Subcutaneous adipose tissue (tissue), 4 donors: ENCODE results near the gene AP1S1. TPM values are rescaled to one million over a fixed set of nuclear protein-coding genes. Genes with fewer than 3 reads are reported as not detected.

ENCODE experiments used
- CTCF ChIP-seq: fragments of 450-650 bp; IDR thresholded peaks from one replicate; pipeline ENCODE4 v1.5.1; 2016; ENCODE audit warnings: low read depth, mild to moderate bottlenecking, control low read depth, antibody characterized with exemption, moderate library complexity
- total RNA-seq, 4 donors: library from RNA; depleted of rRNA; stranded (reverse); fragments of >200 nt; gene quantifications; one replicate each; pipeline ENCODE4 v1.1.0, GENCODE V29; 2016

Gene AP1S1
- total RNA-seq, 4 donors from 2014 or later: 7.7 to 42.2 (median 23.8) TPM

GRCh38 chr7:101167645-101168411 is 13.6 kb downstream of the AP1S1 start:
- no peak for TF ChIP-seq CTCF

GRCh38 chr7:101168412-101169049 is 14.3 kb downstream of the AP1S1 start:
- no peak for TF ChIP-seq CTCF

GRCh38 chr7:101169110-101169837 is 15.0 kb downstream of the AP1S1 start:
- TF ChIP-seq CTCF: no peak

- no peak for TF ChIP-seq CTCF
Observed at GRCh38 chr7:101169838-101170551, 15.7 kb downstream of the AP1S1 start.

GRCh38 chr7:101170617-101171441 is 16.6 kb downstream of the AP1S1 start:
- no peak for TF ChIP-seq CTCF

- no peak for TF ChIP-seq CTCF
Observed at GRCh38 chr7:101171442-101171837, 17.2 kb downstream of the AP1S1 start.
